Measurements from ENCODE around the gene NXF3. TPM values are rescaled to one million over a fixed set of nuclear protein-coding genes. Genes with fewer than 3 reads are reported as not detected.
A peak's percentile ranks its signal among the peaks of the same experiment; 100 is the strongest.

The NXF3 gene
- total RNA-seq, 2 donors from 2014 or later, result 0.51 TPM; not detected in 1

GRCh38 chrX:103066606-103067005 lies 26.3 kb downstream of the NXF3 start:
- H3K9me3 Mint-ChIP-seq, result peaks cover 36% of the 10 kb centered on the region

GRCh38 chrX:103063918-103064434 lies 29.0 kb downstream of the NXF3 start, which contains the start of gene BEX1:
TSS of gene BEX1 (minus strand) at chrX:103064171. CDS start at chrX:103063274, 897 bp downstream.
- Histone ChIP-seq H3K9me3 (ENCODE audit: control insufficient read depth, low read length) (no peaks in the 10 kb centered on the region), H3K4me1 (ENCODE audit: control insufficient read depth, insufficient read depth, low read length) (peaks cover 2% of the 10 kb centered on the region), H3K36me3 (ENCODE audit: control insufficient read depth, insufficient read depth, low read length) (no peaks in the 10 kb centered on the region), H3K4me3 (ENCODE audit: low read length) (peak within 1 kb of the TSS; percentile 69), H3K27me3 (ENCODE audit: control insufficient read depth, insufficient read depth, low read length, poor library complexity, severe bottlenecking) (no peaks in the 10 kb centered on the region), H3K27ac (ENCODE audit: low read depth, low read length) (peak within 1 kb of the TSS; percentile 79), H3K9ac (ENCODE audit: extremely low read depth, low read length, poor library complexity, severe bottlenecking) (peak within 1 kb of the TSS; percentile 67)
- TF ChIP-seq CTCF (conservative IDR thresholded peaks at IDR 0.05), result no peak
- H3K4me3 Mint-ChIP-seq, result peak within 1 kb of the TSS; percentile 66
- WGBS, 2 experiments (ENCODE audit: insufficient coverage in 1 of 2, insufficient read length in 1 of 2), result 3% methylated on average over 38 of the region's 39 CpGs; no CpG with 5 or more reads in 1 of the 2 experiments
- DNase-seq, result peak; percentile 86
- peak within 1 kb of the TSS; percentile 85 for H3K27ac Mint-ChIP-seq
- H3K4me1 Mint-ChIP-seq, result peaks cover 2% of the 10 kb centered on the region
- H3K9me3 Mint-ChIP-seq, result peaks cover 30% of the 10 kb centered on the region
- H3K27me3 Mint-ChIP-seq (ENCODE audit: insufficient read depth), result no peaks in the 10 kb centered on the region
- H3K36me3 Mint-ChIP-seq (ENCODE audit: low read depth), result peaks cover 9% of the 10 kb centered on the region

More at GRCh38 chrX:103066606-103067005, 26.3 kb downstream of the NXF3 start:
- H3K4me1 Mint-ChIP-seq, result peaks cover under 1% of the 10 kb centered on the region
- Histone ChIP-seq H3K27ac (ENCODE audit: low read depth, low read length) (no peak overlapping the region), H3K36me3 (ENCODE audit: control insufficient read depth, insufficient read depth, low read length) (no peaks in the 10 kb centered on the region), H3K9ac (ENCODE audit: extremely low read depth, low read length, poor library complexity, severe bottlenecking) (no peak overlapping the region), H3K4me1 (ENCODE audit: control insufficient read depth, insufficient read depth, low read length) (no peaks in the 10 kb centered on the region), H3K9me3 (ENCODE audit: control insufficient read depth, low read length) (no peaks in the 10 kb centered on the region), H3K27me3 (ENCODE audit: control insufficient read depth, insufficient read depth, low read length, poor library complexity, severe bottlenecking) (no peaks in the 10 kb centered on the region), H3K4me3 (ENCODE audit: low read length) (no peak overlapping the region)
- TF ChIP-seq CTCF (conservative IDR thresholded peaks at IDR 0.05), result no peak
- WGBS, 2 experiments (ENCODE audit: insufficient coverage in 1 of 2, insufficient read length in 1 of 2), result 100% methylated on average over 1 of the region's 1 CpG; no CpG with 5 or more reads in 1 of the 2 experiments
- H3K27me3 Mint-ChIP-seq (ENCODE audit: insufficient read depth), result no peaks in the 10 kb centered on the region
- H3K36me3 Mint-ChIP-seq (ENCODE audit: low read depth), result peaks cover 8% of the 10 kb centered on the region
- DNase-seq, result no peak
- H3K27ac Mint-ChIP-seq, result no peak overlapping the region
- H3K4me3 Mint-ChIP-seq, result no peak overlapping the region

GRCh38 chrX:103063191-103063845 lies 29.6 kb downstream of the NXF3 start:
- Mint-ChIP-seq H3K9me3 (peaks cover 28% of the 10 kb centered on the region), H3K36me3 (ENCODE audit: low read depth) (peaks cover 9% of the 10 kb centered on the region), H3K4me1 (peaks cover 2% of the 10 kb centered on the region), H3K27me3 (ENCODE audit: insufficient read depth) (no peaks in the 10 kb centered on the region), H3K4me3 (peak overlapping the region; percentile 66), H3K27ac (peak overlapping the region; percentile 85)
- Histone ChIP-seq H3K27me3 (ENCODE audit: control insufficient read depth, insufficient read depth, low read length, poor library complexity, severe bottlenecking) (no peaks in the 10 kb centered on the region), H3K4me1 (ENCODE audit: control insufficient read depth, insufficient read depth, low read length) (peaks cover 2% of the 10 kb centered on the region), H3K4me3 (ENCODE audit: low read length) (peak overlapping the region; percentile 69), H3K36me3 (ENCODE audit: control insufficient read depth, insufficient read depth, low read length) (no peaks in the 10 kb centered on the region), H3K9ac (ENCODE audit: extremely low read depth, low read length, poor library complexity, severe bottlenecking) (peak overlapping the region; percentile 67), H3K27ac (ENCODE audit: low read depth, low read length) (peak overlapping the region; percentile 79), H3K9me3 (ENCODE audit: control insufficient read depth, low read length) (no peaks in the 10 kb centered on the region)
- DNase-seq, result peak; percentile 81
- peak; percentile 43 for TF ChIP-seq CTCF (conservative IDR thresholded peaks at IDR 0.05)
- WGBS, 2 experiments (ENCODE audit: insufficient coverage in 1 of 2, insufficient read length in 1 of 2), result 11 to 17% methylated on average over 1 to 19 of the region's 34 CpGs

All from endodermal cell (in vitro differentiated cells).